ENCODE measurements around the gene ATP6V0C.

DNA sequence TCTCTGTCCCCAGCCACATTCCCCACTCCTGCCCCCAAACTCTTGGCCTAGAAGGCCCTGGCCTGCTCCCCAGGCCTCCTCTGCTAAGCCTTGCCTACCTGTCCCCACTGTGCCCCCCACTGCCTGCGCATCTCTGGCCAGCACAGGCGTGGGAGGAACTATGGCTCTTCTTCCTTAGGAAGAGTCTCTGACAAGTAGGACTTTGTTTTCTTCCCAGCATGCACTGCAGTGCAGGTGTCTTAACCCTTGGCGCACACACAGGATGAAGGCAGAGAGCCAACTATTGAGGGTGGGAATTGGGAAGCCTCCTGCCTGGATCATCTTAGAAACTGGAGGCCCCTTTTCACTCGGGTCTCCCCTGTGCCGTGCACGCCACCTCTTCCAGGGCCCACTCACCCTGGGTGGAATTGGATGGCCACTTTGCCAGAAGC lies 10.1 kb downstream of the ATP6V0C start:
- TF ChIP-seq, protein P1, sequence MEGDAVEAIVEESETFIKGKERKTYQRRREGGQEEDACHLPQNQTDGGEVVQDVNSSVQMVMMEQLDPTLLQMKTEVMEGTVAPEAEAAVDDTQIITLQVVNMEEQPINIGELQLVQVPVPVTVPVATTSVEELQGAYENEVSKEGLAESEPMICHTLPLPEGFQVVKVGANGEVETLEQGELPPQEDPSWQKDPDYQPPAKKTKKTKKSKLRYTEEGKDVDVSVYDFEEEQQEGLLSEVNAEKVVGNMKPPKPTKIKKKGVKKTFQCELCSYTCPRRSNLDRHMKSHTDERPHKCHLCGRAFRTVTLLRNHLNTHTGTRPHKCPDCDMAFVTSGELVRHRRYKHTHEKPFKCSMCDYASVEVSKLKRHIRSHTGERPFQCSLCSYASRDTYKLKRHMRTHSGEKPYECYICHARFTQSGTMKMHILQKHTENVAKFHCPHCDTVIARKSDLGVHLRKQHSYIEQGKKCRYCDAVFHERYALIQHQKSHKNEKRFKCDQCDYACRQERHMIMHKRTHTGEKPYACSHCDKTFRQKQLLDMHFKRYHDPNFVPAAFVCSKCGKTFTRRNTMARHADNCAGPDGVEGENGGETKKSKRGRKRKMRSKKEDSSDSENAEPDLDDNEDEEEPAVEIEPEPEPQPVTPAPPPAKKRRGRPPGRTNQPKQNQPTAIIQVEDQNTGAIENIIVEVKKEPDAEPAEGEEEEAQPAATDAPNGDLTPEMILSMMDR (IDR thresholded peaks at IDR 0.05; ENCODE audit: insufficient read depth, low read depth, low read length) = no peak
- TF ChIP-seq EZH2 (IDR thresholded peaks at IDR 0.05; ENCODE audit: insufficient read depth, low read length) = no peak
